Measurements from ENCODE around the gene BOC.

GRCh38 chr3:113249601-113250000, 38.2 kb downstream of the BOC start:
- TF ChIP-seq CTCF (IDR thresholded peaks at IDR 0.05; ENCODE audit: low read depth, low read length, poor library complexity, severe bottlenecking) (no peak), EZH2phosphoT487 (IDR thresholded peaks at IDR 0.05; ENCODE audit: borderline replicate concordance, low read length) (no peak)

Data from DOHH2 (cell line).